GM12891 (cell line): ENCODE data around the gene FAM111A.

ENCODE experiments used
- DNase-seq: peaks from one replicate; pipeline ENCODE4 v3.0.0; 2011; ENCODE audit warnings: low spot score; ENCODE audit not compliant: insufficient read length
- FAIRE-seq: peaks from 2 replicates; lab custom pipeline; 2011; peaks lifted over from hg19 to GRCh38; lab: Jason Lieb, UNC
- PAX5 ChIP-seq: IDR thresholded peaks from 2 replicates; pipeline ENCODE4 v1.6.1; 2011; ENCODE audit warnings: low read length, moderate library complexity, mild to moderate bottlenecking; ENCODE audit not compliant: insufficient read depth, severe bottlenecking
- POLR2A ChIP-seq: IDR thresholded peaks from 2 replicates; pipeline ENCODE4 v1.6.1; 2011; ENCODE audit warnings: low read depth, low read length, control low read depth
- POLR2AphosphoS5 ChIP-seq: IDR thresholded peaks from 2 replicates; pipeline ENCODE4 v1.6.1; 2011; ENCODE audit warnings: low read depth, low read length, control low read depth
- POU2F2 ChIP-seq: IDR thresholded peaks from 2 replicates; pipeline ENCODE4 v1.6.1; 2011; ENCODE audit warnings: low read depth, mild to moderate bottlenecking, control low read depth, low read length, moderate library complexity
- SPI1 ChIP-seq: IDR thresholded peaks from 2 replicates; pipeline ENCODE4 v1.6.1; 2011; ENCODE audit warnings: low read depth, low read length, control low read depth
- TAF1 ChIP-seq: IDR thresholded peaks from 2 replicates; pipeline ENCODE4 v1.6.1; 2011; ENCODE audit warnings: low read depth, low read length, control low read depth

Gene FAM111A

DNA sequence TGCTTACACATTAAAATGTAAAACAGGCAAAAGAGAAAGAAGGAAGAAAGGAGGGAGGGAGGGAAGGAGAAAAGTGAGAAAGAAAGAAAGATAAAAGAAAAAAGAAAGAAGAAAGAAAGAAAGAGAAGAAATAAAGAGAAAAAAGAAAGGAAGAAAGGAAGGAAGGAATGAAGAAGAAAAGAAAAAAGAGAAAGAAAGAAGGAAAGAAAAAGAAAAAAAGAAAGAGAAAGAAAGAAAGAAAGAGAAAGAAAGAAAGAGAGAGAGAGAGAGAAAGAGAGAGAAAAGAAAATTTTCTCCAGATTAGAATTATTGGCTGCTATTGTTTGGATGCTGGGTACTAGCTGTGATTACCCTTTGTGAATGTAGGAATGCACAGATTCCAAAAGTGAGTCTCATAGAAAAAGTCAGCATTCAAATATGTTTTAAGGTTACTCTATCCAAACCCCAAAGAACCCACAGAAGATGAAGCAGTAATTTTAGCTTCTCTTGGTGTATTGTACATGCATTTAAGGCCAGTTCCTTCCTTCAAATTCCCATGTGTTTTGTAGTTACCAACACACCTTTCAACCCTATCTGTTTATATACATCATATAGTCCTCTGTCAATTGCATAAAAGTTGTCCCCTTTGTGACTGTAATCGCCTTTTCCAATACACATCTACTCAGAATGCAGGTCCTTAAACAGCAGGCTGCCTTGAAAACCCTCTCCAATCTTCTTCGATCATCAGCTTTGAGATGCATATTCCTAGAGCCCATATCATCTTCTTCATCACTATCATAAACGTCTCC is 789 bp upstream of the FAM111A start:
- peak; percentile 23 for FAIRE-seq
- TF ChIP-seq TAF1, result no peak

DNA sequence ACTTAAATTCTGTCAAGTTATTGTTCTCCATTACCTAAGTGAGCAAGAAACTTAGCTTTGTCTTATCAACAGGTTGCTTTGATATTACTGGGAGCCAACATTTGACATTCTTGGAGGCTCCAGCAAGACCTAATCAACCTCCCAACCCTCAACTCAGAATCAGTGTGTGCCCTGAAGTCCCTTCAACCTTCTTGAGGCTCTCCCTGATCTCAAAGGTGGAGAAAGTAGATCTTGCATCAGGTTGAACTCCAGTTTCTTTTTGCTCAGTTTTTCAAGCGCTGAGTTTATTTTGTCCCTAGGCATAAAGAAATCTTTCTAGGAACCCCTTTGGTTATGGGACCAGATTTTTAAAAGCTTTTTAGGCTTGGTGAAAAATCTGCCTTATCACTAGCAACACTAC is 1.4 kb downstream of the FAM111A start:
- no peak for FAIRE-seq
- no peak for DNase-seq
- no peak for TF ChIP-seq POLR2A
- no peak for TF ChIP-seq TAF1

More for the DNA sequence above, 789 bp upstream of the FAM111A start:
- DNase-seq, result no peak

DNA sequence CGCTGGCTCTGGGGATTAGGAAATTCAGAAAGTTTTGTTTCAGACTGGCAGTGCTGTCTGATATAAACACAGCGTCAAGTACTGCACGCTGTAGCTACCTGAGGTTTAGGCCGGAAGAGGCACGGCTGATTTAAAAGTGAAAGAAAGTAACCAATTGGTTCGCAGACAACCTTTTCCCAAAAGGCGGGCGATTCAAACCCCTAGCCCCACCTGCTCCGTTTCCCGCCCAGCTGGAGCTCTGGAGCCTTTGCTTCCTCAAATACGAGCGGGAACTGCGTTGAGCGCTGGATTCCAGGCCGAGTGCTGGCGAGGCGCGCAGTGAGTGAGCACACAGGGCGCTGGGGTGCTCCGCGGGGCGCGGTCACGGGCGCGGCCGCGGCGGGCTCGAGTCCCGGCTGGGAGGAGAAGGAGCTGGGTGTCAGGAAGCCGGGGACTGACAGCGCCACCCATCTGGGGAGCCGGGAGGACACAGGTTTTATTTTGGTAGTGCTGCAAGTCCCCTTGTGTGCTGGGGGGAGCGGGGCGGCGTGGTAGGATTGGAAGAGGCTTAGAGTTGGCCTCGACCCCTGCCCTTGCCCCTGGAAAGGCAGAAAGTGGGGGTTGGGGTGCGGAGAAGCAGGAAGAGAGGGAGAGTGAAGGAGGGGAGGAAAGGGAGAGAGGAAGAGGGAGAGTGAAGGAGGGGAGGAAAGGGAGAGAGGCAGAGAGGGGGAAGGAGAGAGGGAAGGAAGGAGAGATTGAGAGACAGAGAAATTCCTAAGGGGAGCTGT is 2.1 kb downstream of the FAM111A start:
- DNase-seq (peak; percentile 63), FAIRE-seq (peak; percentile 95)
- no peak for TF ChIP-seq POLR2A
- TF ChIP-seq POLR2AphosphoS5, result peak; percentile 49; the same call in 1 of the 2 replicates

DNA sequence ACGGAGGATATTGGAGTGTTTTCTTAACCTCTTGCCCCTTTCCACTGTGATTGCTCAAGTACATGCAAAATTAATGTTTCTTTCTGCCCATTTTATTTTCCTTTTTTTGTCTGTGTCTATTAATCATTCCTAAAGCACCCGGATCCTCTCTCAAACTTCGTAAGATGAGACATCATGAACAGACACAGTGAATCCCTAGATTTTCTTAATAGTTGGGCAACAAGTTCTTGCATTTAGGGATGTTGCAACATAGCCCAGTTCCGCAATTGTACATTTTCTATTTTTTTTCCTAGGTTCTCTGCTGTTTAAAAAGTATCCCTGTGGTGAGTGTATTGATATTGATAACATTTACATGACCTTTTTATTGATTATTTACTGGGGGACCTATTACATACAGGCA is 2.9 kb downstream of the FAM111A start:
- FAIRE-seq (no peak), DNase-seq (no peak)
- no peak for TF ChIP-seq POLR2A
- no peak for TF ChIP-seq SPI1
- no peak for TF ChIP-seq TAF1
- no peak for TF ChIP-seq PAX5
- no peak for TF ChIP-seq POU2F2
- no peak for TF ChIP-seq POLR2AphosphoS5

DNA sequence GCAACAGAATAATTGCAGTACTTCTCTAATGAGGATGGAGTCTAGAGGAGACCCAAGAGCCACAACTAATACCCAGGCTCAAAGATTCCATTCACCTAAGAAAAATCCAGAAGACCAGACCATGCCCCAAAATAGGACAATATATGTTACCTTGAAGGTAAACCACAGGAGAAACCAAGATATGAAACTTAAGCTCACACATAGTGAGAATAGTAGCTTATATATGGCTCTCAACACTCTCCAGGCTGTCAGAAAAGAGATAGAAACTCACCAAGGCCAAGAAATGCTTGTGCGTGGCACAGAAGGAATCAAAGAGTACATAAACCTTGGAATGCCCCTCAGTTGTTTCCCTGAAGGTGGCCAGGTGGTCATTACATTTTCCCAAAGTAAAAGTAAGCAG is 9.1 kb downstream of the FAM111A start:
- DNase-seq (no peak), FAIRE-seq (peak; percentile 13)
- no peak for TF ChIP-seq PAX5
- no peak for TF ChIP-seq POLR2A
- no peak for TF ChIP-seq POU2F2
- no peak for TF ChIP-seq TAF1
- no peak for TF ChIP-seq SPI1
- TF ChIP-seq POLR2AphosphoS5, result no peak

DNA sequence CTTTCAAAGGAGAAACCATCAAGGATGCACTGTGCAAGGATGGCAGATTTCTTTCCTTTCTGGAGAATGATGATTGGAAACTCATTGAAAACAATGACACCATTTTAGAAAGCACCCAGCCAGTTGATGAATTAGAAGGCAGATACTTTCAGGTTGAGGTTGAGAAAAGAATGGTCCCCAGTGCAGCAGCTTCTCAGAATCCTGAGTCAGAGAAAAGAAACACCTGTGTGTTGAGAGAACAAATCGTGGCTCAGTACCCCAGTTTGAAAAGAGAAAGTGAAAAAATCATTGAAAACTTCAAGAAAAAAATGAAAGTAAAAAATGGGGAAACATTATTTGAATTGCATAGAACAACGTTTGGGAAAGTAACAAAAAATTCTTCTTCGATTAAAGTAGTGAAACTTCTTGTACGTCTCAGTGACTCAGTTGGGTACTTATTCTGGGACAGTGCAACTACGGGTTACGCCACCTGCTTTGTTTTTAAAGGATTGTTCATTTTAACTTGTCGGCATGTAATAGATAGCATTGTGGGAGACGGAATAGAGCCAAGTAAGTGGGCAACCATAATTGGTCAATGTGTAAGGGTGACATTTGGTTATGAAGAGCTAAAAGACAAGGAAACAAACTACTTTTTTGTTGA is 9.8 kb downstream of the FAM111A start:
- TF ChIP-seq PAX5, result peak; percentile 70
- 0 out of 2 replicates have a peak, but pooled peaks have one; percentile 25 for TF ChIP-seq POLR2A
- TF ChIP-seq SPI1, result no peak
- FAIRE-seq (peak; percentile 89), DNase-seq (no peak)

DNA sequence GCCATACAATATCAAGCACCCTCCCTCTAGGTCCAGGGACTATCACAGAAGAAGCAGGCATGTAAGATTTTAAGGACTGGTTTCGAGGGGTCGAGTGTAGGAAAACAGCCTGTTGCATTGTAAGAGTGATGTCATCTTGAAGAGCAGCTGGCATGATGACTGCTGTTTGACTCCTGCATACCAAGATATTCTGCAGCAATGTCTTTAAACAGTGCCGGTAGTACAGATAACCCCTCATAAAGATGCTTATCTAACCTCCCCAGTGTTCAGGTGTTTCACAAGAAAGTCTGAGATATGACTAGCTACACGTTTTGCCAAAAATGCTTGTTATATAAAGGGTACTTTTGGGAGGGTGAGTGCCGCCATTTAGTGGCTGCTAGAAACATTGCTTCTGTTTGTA is 12.0 kb downstream of the FAM111A start:
- DNase-seq, result no peak
- peak; percentile 28 for FAIRE-seq
- no peak for TF ChIP-seq PAX5
- TF ChIP-seq POLR2A, result no peak

DNA sequence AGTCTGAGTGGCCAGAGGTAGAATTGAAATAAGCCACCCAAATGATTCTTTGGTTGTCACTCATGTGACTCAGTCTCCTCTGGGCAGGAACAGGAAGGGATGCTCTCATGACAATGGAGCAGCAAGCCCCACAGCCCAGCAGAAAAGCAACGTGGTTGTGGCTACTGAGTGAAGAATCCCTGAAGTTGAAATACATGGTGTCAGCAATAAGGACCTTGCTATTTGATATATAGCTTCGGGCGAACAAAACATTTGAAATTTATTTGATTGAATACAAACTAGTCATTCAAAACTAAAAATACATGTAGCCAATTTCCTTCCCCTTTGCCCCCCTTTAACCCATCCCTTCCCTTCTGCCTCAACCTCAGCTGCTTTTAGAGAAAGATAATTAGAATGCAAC is 14.8 kb downstream of the FAM111A start:
- DNase-seq (no peak), FAIRE-seq (no peak)
- TF ChIP-seq POLR2A, result no peak
- no peak for TF ChIP-seq SPI1
- no peak for TF ChIP-seq POU2F2
- TF ChIP-seq POLR2AphosphoS5, result no peak
- no peak for TF ChIP-seq TAF1
- no peak for TF ChIP-seq PAX5

DNA sequence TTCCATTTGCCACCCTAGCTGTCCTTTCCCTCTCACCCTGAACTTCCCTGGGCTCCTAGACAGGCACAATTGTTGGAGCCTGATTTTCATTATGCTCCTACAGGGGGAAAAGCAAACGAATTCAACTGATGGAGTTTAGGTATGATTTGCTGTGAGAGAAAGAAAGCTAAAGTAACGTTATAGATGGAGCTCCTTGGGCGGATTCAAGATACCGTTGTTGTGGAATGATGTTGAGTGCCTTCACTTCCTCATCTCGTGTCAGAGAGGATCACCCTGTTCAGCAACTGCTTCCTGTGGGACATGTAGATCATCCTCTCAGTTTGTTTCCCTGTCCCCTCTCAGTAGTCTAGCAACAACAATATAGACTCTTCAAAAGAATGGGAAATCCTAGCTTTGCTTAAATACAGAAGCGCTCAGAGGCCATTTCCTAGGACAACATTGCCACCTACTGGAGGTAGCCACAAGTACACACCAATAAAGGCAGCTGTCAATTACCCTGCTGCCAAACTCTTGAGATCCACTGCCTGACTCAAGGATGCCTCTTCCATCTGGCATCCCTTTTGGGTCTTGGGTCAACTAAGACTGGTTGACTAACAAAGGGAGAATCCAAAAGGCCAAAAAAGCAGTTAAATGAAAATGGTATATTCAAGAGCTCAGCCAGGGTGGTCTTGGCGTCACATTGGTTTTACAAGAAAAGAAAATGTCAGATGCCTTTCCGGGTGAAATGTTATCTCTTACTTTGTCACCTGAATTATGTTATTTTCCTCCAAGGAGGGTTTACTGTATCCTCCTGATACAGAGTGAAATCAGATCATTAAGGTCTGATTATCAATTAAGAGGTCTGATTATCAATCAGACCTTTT is 15.8 kb downstream of the FAM111A start:
- peak; percentile 94 for FAIRE-seq
- DNase-seq, result no peak
- TF ChIP-seq SPI1, result 0 out of 2 replicates have a peak, but pooled peaks have one; percentile 18
- no peak for TF ChIP-seq TAF1

DNA sequence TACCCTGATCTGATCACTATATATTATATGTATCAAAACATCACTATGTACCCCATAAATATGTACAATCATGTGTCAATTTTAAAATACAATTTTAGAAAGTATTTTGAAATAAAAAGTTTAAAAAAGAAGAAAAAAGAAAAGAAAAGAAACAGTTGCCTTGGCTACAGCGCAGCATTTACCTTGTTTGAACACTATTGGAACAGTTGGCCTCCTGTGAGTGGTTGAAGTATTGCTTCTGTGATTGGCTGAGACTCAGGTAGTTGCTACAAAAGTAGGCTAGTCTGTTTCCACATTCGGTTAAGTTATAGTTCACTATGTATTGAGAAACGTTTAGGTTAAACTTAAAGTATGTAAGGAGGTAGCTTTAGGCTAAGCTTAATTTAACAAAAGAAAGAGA is 21.4 kb downstream of the FAM111A start:
- no peak for FAIRE-seq
- no peak for DNase-seq
- no peak for TF ChIP-seq SPI1
- no peak for TF ChIP-seq POU2F2
- no peak for TF ChIP-seq TAF1
- no peak for TF ChIP-seq PAX5
- no peak for TF ChIP-seq POLR2AphosphoS5
- TF ChIP-seq POLR2A, result no peak
